HG03354 (cell line): ENCODE measurements around the gene TBC1D8.
A peak's percentile ranks its signal among the peaks of the same experiment; 100 is the strongest.

Experiments used
- ATAC-seq: cut with Tn5 transposase; IDR thresholded peaks from one replicate; pipeline ENCODE4 v1.9.1; 2021; ENCODE audit warnings: mild to moderate bottlenecking; ENCODE audit not compliant: unreplicated experiment, poor library complexity, severe bottlenecking

TBC1D8 gene

DNA sequence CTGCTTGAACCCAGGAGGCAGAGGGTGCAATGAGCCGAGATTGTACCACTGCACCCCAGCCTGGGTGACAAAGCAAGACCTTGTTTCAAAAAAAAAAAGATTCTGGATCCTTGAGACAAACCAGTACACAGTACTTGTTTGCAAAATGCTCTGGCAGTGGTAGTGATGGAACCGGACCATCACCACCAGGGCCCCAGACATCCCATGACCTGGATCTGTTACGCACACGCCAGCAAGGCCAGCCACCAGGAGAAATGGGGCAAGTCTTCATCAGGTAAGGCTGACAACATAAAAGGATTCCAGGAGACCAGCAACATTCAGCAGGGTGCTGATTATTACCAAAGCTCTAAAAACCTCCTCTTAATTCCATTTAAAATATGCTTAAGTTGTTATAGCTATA, 35.5 kb downstream of the TBC1D8 start:
- ATAC-seq = no peak

DNA sequence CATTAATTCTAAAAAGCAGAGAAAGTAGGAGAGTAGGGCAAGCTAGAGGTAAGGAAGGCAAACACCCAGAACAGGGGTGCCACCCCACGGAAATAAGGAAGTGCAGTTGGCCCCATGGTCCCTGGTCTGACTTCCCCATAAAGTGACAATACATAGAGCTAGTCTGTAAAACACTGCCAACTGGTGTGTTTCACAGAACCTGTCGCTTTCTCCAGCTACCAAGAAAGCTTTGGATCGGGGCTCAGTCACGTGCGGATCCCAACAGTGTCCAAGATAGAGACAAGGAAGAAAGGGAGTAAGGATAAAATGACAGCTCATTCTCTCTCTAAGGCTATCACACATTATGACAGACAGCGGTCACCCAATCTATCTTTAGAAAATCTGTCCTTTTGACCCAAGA, 36.4 kb downstream of the TBC1D8 start:
- ATAC-seq = no peak

DNA sequence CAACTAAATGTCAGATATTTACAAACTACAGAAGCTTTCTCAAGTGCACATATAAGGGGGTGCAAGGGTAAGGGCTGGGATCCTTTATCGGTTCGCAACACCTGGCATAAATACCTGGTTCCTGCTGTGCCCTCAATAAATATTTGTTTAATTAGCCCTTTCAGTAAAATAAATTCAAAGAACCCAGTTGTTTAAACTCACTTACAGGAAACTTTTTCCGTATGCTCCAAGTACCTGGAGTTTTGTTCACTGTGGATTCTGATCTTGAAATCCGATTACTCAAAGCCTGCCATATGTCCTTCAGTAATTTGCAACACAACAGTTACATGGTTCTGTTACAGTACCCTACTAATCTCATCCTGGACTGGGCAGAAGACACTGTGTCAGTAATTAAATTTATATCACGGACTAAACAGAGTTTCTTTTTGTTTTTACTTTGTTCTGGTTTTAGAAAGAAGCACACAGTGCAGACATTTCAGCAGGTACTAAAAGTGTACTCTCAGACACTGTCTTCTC, 36.9 kb downstream of the TBC1D8 start:
- ATAC-seq = no peak

DNA sequence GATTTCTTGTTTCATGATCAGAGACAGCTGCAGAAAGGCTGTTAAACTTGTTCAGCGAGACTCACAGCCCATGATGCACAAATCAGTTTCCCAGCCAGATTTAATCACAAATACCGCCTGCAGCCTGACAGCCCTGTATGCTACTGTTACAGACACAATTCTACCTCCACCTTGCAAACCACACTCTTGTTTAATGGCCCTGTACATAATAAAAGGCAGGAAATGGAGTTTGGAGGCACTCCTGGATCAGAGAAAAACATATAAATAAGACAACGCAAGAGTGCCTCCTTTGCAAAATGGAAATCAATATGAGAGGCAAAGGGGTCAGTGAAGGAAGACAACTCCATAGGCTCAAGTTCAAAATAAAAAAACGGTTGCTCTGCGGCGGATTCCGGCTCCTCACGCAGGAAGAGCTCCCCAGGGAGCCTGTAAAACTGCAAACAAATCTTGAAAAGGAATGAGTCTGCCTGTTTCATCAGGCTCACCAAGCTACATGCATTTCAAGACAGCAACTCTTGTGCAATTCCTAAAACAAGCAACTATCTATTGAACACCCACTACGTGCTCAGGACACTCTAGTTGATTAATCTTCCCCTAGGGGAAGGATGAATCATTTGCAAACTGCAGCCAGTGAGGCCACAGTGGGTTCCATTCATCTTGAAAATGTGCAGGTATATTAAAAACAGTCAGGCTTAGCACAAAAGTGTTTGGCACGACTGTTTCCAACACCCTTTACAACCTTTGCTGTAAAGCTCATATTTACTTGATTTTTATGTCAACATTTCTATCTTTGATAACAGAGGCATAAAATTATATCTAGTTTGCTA, 37.5 kb downstream of the TBC1D8 start:
- ATAC-seq = no peak

DNA sequence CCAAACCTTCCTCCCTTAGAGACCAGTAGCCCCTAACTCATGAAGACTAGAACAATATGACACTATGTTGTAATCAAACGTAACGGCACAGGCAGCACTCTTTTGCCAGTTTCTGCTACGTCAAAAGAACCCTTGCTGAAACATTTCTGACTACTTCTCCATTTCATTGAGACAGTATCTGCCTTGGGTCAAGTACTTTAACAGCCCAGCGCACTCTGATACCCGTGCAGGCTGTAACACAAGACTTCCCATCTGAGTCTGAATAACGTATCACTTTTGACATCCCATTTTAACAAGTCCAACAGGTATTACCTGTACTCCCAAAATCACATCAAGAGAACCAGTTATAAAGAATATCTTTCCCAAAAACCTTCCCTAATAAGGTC, 38.4 kb downstream of the TBC1D8 start:
- ATAC-seq = no peak

DNA sequence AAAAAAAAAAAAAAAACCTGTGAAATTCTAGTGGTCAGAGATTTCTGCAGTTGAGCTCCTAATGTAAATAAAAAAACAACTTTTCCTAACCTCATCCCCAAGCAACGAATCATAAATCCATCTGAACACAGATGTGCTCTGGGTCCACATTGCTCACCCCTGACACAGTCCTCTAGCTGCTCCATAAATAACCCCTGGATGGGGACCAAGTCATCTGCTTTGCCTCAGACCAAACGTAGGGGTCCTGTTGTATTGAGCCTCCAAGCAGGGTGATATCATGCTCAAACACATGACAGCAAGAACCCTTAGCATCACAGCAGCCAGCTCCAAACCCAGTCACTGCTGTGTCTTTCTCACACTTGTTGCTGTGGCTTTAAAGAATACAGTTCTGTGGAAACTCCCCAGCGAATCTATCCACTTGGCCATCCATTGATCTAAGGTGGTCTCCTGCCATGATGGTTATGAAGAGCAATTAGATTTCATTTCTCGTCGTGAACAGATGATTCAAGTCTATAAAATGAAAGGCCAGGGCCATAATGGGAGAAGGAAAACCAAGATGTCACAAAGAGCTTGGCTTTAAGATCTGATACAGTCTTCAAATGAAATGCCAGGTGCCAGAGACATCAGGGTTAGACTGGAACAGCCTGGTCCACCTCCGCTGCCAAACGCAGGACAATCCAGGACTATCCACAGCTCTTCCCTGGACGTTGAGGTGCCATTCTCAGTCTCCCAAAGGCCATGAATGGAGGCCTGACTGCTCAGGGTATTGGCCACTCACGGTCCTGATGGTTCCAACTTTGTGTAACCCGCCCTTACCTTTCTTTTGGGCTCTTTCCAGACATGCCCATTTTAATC, 39.0 kb downstream of the TBC1D8 start:
- no peak for ATAC-seq

DNA sequence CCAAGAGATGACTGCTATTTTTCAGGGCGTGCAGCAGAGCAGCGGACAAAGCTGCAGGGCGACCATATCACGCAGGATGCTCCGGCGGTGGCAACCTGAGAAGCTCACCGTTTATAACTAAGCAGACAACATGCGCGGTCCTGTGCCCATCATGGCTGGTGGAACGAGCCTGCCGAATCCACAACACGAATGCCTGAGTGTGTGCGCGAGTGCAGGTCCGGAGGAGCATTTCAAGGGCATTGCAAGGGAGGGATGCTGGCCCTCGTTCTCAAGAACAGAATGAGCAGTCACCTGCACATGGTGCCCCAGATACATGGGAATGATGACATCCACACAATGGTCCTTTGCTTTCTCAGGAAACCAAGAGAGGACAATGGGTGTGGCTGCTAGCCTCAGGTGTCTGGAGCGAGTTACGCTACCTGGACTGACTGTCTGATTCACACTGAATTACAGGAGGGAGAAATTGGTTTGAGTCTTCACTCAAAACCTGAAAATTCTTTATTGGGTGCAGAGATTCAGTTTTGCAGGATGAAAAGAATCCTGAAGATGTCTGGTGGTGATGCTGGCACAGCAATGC, 39.8 kb downstream of the TBC1D8 start:
- ATAC-seq = no peak

DNA sequence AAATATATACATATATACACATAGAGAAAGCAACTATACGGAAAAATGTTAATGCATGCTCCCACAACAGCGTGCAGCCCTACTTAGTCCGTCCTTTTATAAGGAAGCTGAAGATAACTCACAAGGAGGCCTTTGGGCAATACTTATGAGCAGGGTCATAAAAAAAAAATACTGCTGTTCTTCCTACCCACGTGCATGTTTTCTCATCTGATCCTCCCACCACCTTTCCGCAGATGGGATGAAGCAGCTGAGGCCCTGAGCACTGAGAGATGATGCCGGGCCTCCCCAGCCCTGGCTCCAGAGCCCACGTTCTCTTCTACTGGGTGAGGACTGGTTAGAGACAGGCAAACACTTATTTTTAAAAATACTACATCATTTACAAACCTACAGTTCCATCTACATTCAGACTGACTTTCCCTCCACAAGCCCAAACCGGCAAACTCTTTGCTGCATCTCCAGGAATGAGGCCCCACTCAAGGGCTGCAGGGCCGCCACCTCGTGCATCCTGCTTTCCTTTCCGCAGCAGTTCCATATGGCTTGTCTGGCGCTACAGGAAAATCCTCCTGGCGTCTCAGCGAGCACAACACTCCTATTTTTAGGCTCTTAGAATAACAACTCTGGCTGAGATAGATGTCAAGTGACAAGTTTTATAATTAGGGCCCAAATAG, 41.6 kb downstream of the TBC1D8 start:
- ATAC-seq = no peak

DNA sequence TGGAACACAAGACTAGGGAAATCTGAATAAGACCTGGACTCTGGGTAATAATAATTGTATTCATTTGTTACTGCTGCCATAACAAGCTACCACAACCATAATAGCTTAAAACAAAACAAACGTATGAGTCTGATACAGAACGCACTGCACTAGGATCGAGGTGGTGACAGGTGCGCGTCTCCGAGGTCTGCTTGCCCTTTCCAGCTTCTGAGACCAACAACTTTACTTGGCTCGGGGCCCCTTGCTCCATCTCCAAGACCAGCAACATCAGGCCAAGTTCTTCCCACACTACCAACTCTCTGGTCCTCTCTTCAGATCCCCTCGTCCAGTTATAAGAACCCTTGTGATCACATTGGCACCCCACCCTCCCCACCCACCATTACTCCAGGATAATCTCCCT, 42.8 kb downstream of the TBC1D8 start:
- ATAC-seq = no peak

DNA sequence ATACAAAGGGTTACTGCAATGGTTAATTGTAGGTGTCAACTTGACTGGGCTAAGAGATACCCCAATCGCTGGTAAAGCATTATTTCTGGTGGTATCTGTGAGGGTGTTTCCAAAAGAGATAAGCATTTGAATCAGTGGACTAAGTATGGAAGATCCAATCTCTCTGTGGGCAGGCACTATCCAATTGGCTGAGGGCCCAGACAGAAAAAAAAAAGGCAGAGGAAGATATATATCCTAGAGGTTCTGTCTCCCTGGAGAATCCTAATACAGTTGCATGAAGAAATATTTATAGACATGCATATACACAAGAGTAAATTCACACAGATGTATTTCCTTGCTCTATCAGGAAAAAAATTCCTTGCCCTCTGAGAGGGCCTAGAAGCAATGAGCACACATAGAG, 43.9 kb downstream of the TBC1D8 start:
- ATAC-seq = no peak

DNA sequence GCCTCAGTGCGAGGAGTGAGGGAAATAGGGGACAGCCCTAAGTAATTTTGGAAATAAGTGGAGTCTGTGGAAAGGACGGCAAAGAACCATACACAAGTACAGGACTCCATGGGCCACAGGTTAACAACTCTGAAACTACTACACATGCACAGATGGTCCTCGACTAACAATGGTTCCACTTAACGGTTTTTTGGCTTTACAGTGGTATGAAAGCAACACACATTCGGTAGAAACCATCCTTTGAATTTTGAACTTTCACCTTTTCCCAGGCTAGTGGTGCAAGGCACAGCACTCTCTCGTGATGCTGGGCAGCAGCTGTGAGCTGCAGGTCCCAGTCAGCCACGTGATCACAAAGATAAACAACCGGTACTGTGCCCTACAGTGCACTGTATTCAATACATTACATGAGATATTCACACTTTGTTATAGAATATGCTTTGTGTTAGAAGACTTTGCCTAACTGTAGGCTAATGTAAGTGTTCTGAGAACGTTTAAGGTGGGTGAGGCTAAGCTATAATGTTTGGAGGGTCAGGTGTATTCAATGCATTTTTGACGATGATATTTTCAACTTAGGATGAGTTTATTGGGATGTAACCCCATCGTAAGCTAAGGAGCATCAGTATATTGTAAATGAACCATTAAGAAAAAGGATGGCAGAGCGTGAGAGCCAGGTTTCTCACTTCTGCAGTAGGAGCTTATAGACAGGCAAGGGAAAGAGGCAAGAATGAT, 44.6 kb downstream of the TBC1D8 start:
- ATAC-seq = no peak

DNA sequence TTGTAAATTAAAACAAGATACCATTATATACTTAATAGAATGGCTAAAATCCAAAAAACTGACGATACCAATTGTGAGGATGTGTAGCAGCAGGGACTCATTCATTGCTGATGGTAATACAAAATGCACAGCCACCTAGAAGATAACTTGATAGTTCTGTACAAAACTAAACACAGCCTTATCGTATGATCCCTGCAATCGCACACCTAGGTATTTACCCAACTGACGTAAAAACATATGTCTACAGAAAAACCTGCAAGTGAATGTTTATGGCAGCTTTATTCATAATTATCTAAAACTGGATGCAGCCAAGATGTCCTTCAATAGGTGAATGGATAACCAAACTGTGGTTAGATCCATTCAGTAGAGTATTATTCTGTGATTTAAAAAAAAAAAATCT, 45.5 kb downstream of the TBC1D8 start:
- no peak for ATAC-seq

DNA sequence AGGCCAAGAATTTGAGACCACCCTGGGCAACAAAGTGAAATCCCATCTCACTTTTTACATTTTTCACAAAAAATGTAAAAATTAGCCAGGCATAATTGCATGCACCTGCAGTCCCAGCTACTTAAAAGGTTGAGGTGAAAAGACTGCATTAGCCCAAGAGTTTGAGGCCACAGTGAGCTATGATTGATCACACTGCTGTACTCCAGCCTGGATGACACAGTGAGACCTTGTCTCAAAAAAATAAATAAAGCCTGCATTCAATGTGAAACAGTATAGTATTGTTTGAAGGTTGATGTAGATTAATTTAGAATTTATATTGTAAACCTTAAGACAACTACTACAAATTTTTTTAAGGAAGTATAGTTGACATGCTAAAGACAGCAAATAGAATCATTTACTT, 53.5 kb downstream of the TBC1D8 start:
- ATAC-seq = no peak

DNA sequence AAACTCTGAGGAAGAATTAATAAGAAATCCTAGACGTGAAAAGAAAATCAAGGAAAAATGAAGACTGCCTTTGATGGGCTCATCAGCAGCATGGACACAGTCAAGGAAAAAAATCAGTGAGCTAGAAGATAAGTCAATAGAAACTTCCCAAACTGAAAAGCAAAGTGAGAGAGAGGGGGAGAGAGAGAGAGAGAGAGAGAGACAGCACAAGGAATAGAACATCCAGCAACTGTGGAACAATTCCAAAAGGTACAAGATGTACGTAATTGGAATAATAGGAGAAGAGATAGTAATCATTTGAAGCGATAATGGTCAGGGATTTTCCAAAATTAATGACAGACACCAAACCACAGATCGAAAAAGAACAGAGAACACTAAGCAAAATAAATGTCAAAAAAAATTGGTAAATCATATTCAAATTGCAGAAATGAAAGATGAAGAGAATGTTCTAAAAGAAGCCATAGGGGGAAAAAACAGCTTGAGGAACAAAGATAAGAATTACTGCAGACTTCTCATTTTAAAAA, 54.5 kb downstream of the TBC1D8 start:
- no peak for ATAC-seq

DNA sequence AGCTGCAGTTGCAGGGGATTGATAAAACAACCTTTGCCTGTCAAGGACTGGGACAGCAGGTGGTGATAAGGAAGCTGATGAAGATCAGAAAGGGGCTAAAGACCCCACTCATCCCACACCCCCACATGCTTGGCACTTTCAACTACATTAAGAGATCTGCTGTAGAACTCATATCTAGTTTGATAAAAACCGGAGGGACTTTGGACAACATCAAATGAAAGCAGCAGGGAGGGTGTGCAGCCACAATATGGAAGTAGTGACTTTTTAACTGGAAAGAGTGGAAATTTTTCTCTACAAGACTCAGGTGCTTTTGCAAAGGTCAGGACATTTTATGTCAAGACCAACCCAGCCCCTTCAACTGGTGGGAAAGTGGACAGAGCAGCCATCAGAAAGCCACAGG, 56.8 kb downstream of the TBC1D8 start:
- no peak for ATAC-seq

DNA sequence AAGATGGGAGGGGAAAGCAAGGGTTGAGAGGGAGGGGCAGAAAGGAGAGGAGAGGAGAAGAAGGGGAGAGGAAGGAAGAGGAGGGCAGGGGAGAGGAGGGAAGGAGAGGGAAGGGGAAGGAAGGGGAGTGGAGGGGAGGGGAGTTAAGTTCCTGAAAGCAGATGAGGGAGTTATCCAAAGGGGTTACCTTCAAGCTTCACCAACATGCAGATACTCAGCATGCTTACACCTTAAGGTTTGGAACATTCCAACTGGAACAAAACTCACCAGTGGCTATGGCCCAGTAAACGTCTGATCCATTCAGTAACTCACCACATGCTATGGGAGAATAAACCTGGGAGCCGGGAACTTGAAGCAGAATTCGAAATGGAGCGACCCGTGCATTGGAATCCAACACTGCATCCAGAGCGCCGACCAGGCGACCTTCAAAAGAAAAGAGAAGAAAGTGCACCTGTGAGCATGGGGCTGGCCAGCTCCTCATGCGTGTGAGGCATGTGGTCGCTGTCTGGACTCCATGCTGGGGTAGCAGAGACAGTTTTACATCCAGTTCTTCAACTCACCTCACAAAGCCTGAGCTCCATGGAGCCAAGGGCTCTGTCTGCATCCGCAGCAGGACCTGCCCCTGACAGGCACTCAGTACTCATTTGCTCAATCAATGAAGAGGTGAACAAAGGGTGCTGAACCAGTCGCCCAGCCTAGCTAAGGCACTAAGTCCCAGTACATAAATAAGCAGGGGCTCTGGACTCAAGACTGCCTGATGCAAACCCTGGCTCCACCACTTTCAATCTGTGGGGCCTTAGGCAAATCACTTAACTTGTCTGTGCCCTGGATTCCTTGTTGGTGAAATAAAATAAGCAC, 61.0 kb downstream of the TBC1D8 start:
- ATAC-seq = no peak

DNA sequence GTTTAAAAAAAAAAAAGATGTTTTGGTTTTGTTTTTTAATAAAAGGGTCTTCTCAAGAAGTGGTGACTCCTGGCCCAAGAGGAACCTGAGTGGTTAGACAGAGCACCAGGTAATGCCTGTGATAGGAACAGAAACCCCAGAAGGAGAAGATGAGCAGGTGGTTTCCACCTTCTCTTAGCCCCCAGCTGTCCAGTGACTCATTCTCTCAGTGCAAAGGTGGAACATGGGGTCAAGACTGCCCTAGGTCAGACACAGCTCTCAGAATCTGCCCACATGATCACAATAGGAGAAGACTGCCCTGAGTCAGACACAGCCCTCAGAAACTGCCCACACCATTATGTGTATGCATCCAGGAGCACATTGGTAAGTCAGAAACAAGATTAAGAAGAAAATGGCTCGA, 61.8 kb downstream of the TBC1D8 start:
- ATAC-seq = peak; percentile 91

DNA sequence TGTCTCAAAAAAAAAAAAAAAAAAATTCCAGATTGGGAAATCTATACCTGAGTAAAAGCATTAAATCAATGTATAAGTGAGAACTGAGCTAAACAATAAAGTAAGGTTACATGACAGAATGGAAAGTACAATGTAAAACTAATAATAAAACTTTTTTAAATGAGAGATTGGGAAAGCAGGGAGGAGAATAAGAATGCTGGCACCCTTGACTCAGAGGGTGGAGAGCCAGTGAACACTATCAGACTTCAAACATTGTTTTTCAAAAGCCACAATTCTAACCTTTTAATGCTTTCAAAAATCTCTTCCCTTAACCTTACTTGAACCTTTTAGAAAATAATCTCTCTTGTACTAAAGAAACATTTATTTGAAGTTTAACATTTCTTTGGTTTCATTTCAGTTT, 63.5 kb downstream of the TBC1D8 start:
- no peak for ATAC-seq
